HG02885 (cell line): ENCODE measurements around the gene ANKFY1.
"Not testable (repeated sequence)": the region's sequence is repeated elsewhere in the genome, so short reads cannot be mapped to it uniquely, and the experiment has no call there.

ENCODE experiments used
- ATAC-seq: cut with Tn5 transposase; IDR thresholded peaks from one replicate; pipeline ENCODE4 v1.9.1; 2021; ENCODE audit warnings: mild to moderate bottlenecking; ENCODE audit not compliant: unreplicated experiment, poor library complexity

ANKFY1 gene

GRCh38 chr17:4160294-4160859 is 103.4 kb downstream of the ANKFY1 start:
- no peak for ATAC-seq

- ATAC-seq: no peak
Measured at GRCh38 chr17:4159761-4160160, 104.0 kb downstream of the ANKFY1 start.

- no peak for ATAC-seq
Measured at GRCh38 chr17:4157618-4158333, 106.0 kb downstream of the ANKFY1 start.

GRCh38 chr17:4156750-4157381 is 106.9 kb downstream of the ANKFY1 start:
- no peak for ATAC-seq

GRCh38 chr17:4155980-4156620 is 107.7 kb downstream of the ANKFY1 start:
- no peak for ATAC-seq

- ATAC-seq: no peak
Measured at GRCh38 chr17:4154201-4154600, 109.6 kb downstream of the ANKFY1 start.

GRCh38 chr17:4152471-4152870 is 111.3 kb downstream of the ANKFY1 start:
- no peak for ATAC-seq

GRCh38 chr17:4150096-4150495 is 113.7 kb downstream of the ANKFY1 start:
- no peak for ATAC-seq

GRCh38 chr17:4148611-4149308 is 115.0 kb downstream of the ANKFY1 start:
- ATAC-seq: no peak

GRCh38 chr17:4147751-4148310 is 115.9 kb downstream of the ANKFY1 start:
- ATAC-seq: no peak

- no peak for ATAC-seq
Measured at GRCh38 chr17:4146641-4147040, 117.1 kb downstream of the ANKFY1 start.

GRCh38 chr17:4144422-4144747 is 119.4 kb downstream of the ANKFY1 start:
- no peak for ATAC-seq

GRCh38 chr17:4143563-4144421 is 120.0 kb downstream of the ANKFY1 start:
- ATAC-seq: peak; percentile 66

GRCh38 chr17:4142107-4142900 is 121.5 kb downstream of the ANKFY1 start:
- ATAC-seq: peak; percentile 22

GRCh38 chr17:4140125-4140524 is 123.7 kb downstream of the ANKFY1 start:
- ATAC-seq: no peak

GRCh38 chr17:4138906-4139526 is 124.8 kb downstream of the ANKFY1 start:
- not testable (repeated sequence) for ATAC-seq

GRCh38 chr17:4136373-4136772 is 127.4 kb downstream of the ANKFY1 start:
- no peak for ATAC-seq

GRCh38 chr17:4135489-4135888 is 128.3 kb downstream of the ANKFY1 start:
- ATAC-seq: no peak
